HCT116 (cell line): ENCODE measurements around the gene ITGA11. TPM values are rescaled to one million over a fixed set of nuclear protein-coding genes. Genes with fewer than 3 reads are reported as not detected.

ENCODE experiments used
- ATAC-seq: fragments of 200-7000 bp; cut with Tn5 transposase; 2 replicates; pipeline ENCODE4 v1.9.1; 2020; ENCODE audit warnings: mild to moderate bottlenecking, moderate library complexity
- BruUV-seq: library from RNA; stranded (reverse); fragments of 400-500 nt; replicated peaks from 2 replicates; lab custom pipeline; 2021; lab: Mats Ljungman, UMichigan
- CTCF ChIA-PET: fragments of 300-600 bp; sonication (Branson Sonifier 250); formaldehyde crosslinking; loops from one replicate; lab custom pipeline; 2021; ENCODE audit warnings: antibody characterized with exemption; lab: Charles Lee
- POLR2A ChIA-PET: fragments of 300-600, 350-600 bp; sonication (Branson Sonifier 250); formaldehyde crosslinking; loops from one replicate; lab custom pipeline; 2021; ENCODE audit warnings: antibody characterized with exemption; lab: Charles Lee
- RAD21 ChIA-PET, 2 experiments: fragments of 300-600 bp; sonication (Branson Sonifier 250); formaldehyde crosslinking; loops; one replicate each; lab custom pipeline; 2023; ENCODE audit warnings: low total read pairs in 2 of 2; ENCODE audit not compliant: uncharacterized antibody in 2 of 2, unreplicated experiment in 2 of 2, low non-redundant PET in 1 of 2; lab: Charles Lee
- DNase-seq: peaks from one replicate; pipeline ENCODE4 v3.0.0-alpha.2; 2010; ENCODE audit warnings: low read depth, low spot score
- H2AFZ ChIP-seq: fragments of 200-600 bp; shearing (Covaris generic), sonication (generic); 2 replicates; pipeline ENCODE4 v1.6.1; 2017; ENCODE audit warnings: low read depth, mixed run types, mixed read lengths, antibody characterized with exemption, low read length; ENCODE audit not compliant: poor library complexity, severe bottlenecking
- H3K27ac ChIP-seq: 2 replicates; pipeline ENCODE4 v1.5.1; 2012; ENCODE audit warnings: low read depth, low read length
- H3K27me3 ChIP-seq: fragments of 200-600 bp; sonication (generic); 2 replicates; pipeline ENCODE4 v1.6.1; 2016; ENCODE audit warnings: mixed run types, low read length, mixed read lengths; ENCODE audit not compliant: insufficient read depth
- H3K36me3 ChIP-seq, 2 experiments: fragments of 200-500 bp in 1 of 2; fragments of 200-600 bp in 1 of 2; sonication (Bioruptor generic) in 1 of 2; sonication (generic) in 1 of 2; 2 replicates each; pipeline versions ENCODE4 v1.5.1 to v1.6.1; 2014 to 2016; ENCODE audit warnings: low read length in 2 of 2, inconsistent platforms in 1 of 2, mixed read lengths in 1 of 2, mixed run types in 1 of 2; ENCODE audit not compliant: insufficient read depth in 2 of 2, control insufficient read depth in 1 of 2
- H3K4me1 ChIP-seq, 2 experiments: fragments of 200-600 bp in 1 of 2; sonication (generic) in 1 of 2; 2 replicates each; pipeline versions ENCODE4 v1.5.1 to v1.6.1; 2012 to 2017; ENCODE audit warnings: low read length in 2 of 2, inconsistent platforms in 1 of 2, mild to moderate bottlenecking in 1 of 2, mixed read lengths in 1 of 2, mixed run types in 1 of 2, moderate library complexity in 1 of 2; ENCODE audit not compliant: insufficient read depth in 2 of 2, control insufficient read depth in 1 of 2
- H3K4me2 ChIP-seq: fragments of 200-600 bp; sonication (generic); 2 replicates; pipeline ENCODE4 v1.6.1; 2017; ENCODE audit warnings: mixed run types, low read length, mixed read lengths
- H3K4me3 ChIP-seq, 2 experiments: fragments of 200-600 bp in 1 of 2; sonication (generic) in 1 of 2; replicated peaks in 1 of 2; 2 replicates each; pipeline ENCODE4 v1.5.1; 2011 to 2016; ENCODE audit warnings: low read length in 2 of 2, control low read depth in 1 of 2, low read depth in 1 of 2, mild to moderate bottlenecking in 1 of 2, mixed read lengths in 1 of 2, mixed run types in 1 of 2
- H3K79me2 ChIP-seq: fragments of 200-600 bp; sonication (generic); 2 replicates; pipeline ENCODE4 v1.6.1; 2017; ENCODE audit warnings: mild to moderate bottlenecking, mixed run types, low read length, moderate library complexity, mixed read lengths; ENCODE audit not compliant: insufficient read depth
- H3K9ac ChIP-seq: fragments of 200-600 bp; sonication (generic); 2 replicates; pipeline ENCODE4 v1.6.1; 2016; ENCODE audit warnings: low read length, mixed read lengths
- H3K9me2 ChIP-seq: fragments of 200-600 bp; sonication (generic), shearing (Covaris generic); 2 replicates; pipeline ENCODE4 v1.6.1; 2017; ENCODE audit warnings: mixed run types, mild to moderate bottlenecking, moderate library complexity; ENCODE audit not compliant: insufficient read depth
- H3K9me3 ChIP-seq, 2 experiments: fragments of 200-500 bp in 1 of 2; fragments of 200-600 bp in 1 of 2; sonication (Bioruptor generic) in 1 of 2; sonication (generic) in 1 of 2; 2 replicates each; pipeline ENCODE4 v1.6.1; 2014 to 2017; ENCODE audit warnings: low read length in 2 of 2, mixed read lengths in 2 of 2, inconsistent platforms in 1 of 2, low read depth in 1 of 2, mild to moderate bottlenecking in 1 of 2, mixed run types in 1 of 2, moderate library complexity in 1 of 2; ENCODE audit not compliant: control insufficient read depth in 1 of 2, insufficient read depth in 1 of 2
- H4K20me1 ChIP-seq: fragments of 200-600 bp; sonication (generic), shearing (Covaris generic); 2 replicates; pipeline ENCODE4 v1.6.1; 2017; ENCODE audit warnings: mixed run types, mild to moderate bottlenecking, moderate library complexity; ENCODE audit not compliant: insufficient read depth
- ELF1 ChIP-seq: IDR thresholded peaks from 2 replicates; pipeline ENCODE4 v1.6.1; 2012; ENCODE audit warnings: low read depth, borderline replicate concordance
- EZH2 ChIP-seq: fragments of 200-600 bp; sonication (generic); IDR thresholded peaks from 2 replicates; pipeline ENCODE4 v1.6.1; 2017; ENCODE audit warnings: antibody characterized with exemption, mixed run types
- FOSL1 ChIP-seq: IDR thresholded peaks from 2 replicates; pipeline ENCODE4 v1.6.1; 2012; ENCODE audit warnings: low read depth
- JUND ChIP-seq: IDR thresholded peaks from 2 replicates; pipeline ENCODE4 v1.6.1; 2012
- MAX ChIP-seq: IDR thresholded peaks from 2 replicates; pipeline ENCODE4 v1.6.1; 2012
- POLR2A ChIP-seq: IDR thresholded peaks from 2 replicates; pipeline ENCODE4 v1.7.0; 2011; ENCODE audit warnings: borderline replicate concordance; ENCODE audit not compliant: insufficient read depth, insufficient read length; ENCODE audit errors: extremely low read depth
- REST ChIP-seq: IDR thresholded peaks from 2 replicates; pipeline ENCODE4 v1.6.1; 2012; ENCODE audit warnings: low read depth
- ZBTB33 ChIP-seq: IDR thresholded peaks from 2 replicates; pipeline ENCODE4 v1.6.1; 2011; ENCODE audit warnings: mild to moderate bottlenecking, low read length, moderate library complexity; ENCODE audit not compliant: insufficient replicate concordance; ENCODE audit errors: extremely low read depth
- intact Hi-C: fragments of 100-400 bp; cut with micrococcal nuclease; formaldehyde crosslinking; loops from 2 replicates; pipeline ENCODE4 v1.10.0; 2022
- total RNA-seq: library from RNA; stranded (reverse); gene quantifications from one replicate; pipeline ENCODE4 v1.2.1, GENCODE V29; 2021; ENCODE audit not compliant: unreplicated experiment

Gene ITGA11
- total RNA-seq, 1 experiment from 2014 or later, result not detected

GRCh38 chr15:68317281-68318007 is 114.5 kb downstream of the ITGA11 start:
- BruUV-seq, result no TSS peak
- ATAC-seq, result no peak
- H3K36me3 ChIP-seq, result no peaks in the 10 kb centered on the region
- H3K4me3 ChIP-seq, result no peak overlapping the region
- no peaks in the 10 kb centered on the region for H3K9me3 ChIP-seq
- no peaks in the 10 kb centered on the region for H3K79me2 ChIP-seq
- DNase-seq, result no peak
- no peak overlapping the region for H2AFZ ChIP-seq
- no peak overlapping the region for H3K9ac ChIP-seq
- H3K27ac ChIP-seq, result no peak overlapping the region
- TF ChIP-seq MAX (no peak), ELF1 (no peak), FOSL1 (no peak), REST (no peak), POLR2A (no peak), EZH2 (no peak), JUND (no peak), ZBTB33 (no peak)
- no peaks in the 10 kb centered on the region for H3K27me3 ChIP-seq
- intact Hi-C loops, result no loop called here
- CTCF ChIA-PET, result interaction anchor here (3.4 kb wide), 1 partner anchor 11 kb away, joined by 17 read pairs; no protein-coding TSS in a partner anchor
- no peaks in the 10 kb centered on the region for H3K9me2 ChIP-seq
- no peaks in the 10 kb centered on the region for H3K4me1 ChIP-seq
- H4K20me1 ChIP-seq, result no peaks in the 10 kb centered on the region
- H3K4me2 ChIP-seq, result no peak overlapping the region
- POLR2A ChIA-PET, result interaction anchor here (1.5 kb wide), 1 partner anchor 13 kb away, joined by 3 read pairs; no protein-coding TSS in a partner anchor
- RAD21 ChIA-PET, result no interaction called here
